C4-2B (cell line): ENCODE results near the gene SLIT3.

ENCODE experiments used
- CTCF ChIP-seq: fragments of 450-650 bp; conservative IDR thresholded peaks from 2 replicates; pipeline ENCODE4 v1.5.1; 2017; ENCODE audit warnings: mild to moderate bottlenecking
- ZFX ChIP-seq: fragments of 450-650 bp; IDR thresholded peaks from 2 replicates; pipeline ENCODE4 v1.6.1; 2017

GRCh38 chr5:169064093-169064492 is 236.8 kb downstream of the SLIT3 start:
- TF ChIP-seq CTCF (no peak), ZFX (no peak)
